OCI-M2 (cell line): Measurements from ENCODE around the gene VIPR2.

ENCODE experiments used
- DNase-seq: peaks from one replicate; lab custom pipeline; 2025; ENCODE audit not compliant: unreplicated experiment; lab: John Stamatoyannopoulos, UW

The VIPR2 gene

DNA sequence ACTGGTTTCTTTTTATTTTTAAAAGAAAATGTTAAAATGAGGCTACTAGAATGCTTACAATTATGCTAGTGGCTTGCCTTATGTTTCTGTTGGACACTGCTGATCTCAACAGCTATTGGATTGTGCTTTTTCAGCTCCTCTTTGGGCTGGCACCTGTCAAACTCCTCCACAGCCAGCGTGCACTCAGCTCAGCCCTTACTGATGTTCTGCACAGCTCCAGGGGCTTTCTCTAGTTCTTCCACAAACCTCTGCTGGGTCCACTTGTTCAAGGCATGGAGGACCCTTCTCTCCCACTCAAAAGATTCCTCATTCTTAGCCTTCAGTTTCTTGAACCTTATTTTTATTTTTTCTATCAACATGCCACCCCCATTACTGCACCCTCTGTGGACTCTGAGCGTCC lies 96.0 kb downstream of the VIPR2 start:
- DNase-seq = no peak

DNA sequence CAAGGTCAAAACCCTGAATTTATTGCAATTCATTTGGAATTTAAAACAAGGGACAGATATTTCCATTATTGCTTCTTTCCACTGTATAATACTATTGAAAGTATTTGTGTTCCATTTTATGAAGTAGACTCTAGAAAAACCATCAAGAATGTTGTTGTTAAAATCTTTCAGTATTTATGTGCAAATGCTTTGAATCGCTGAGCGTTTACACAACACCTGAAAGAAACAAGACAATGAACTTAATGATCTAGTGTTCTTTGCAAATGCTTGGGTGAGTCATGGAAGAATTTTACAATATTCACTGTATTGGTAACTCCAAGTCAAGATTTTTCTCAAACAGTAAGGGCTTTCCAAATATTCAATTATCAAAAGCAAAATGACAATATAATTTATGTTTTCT lies 97.1 kb downstream of the VIPR2 start:
- no peak for DNase-seq

DNA sequence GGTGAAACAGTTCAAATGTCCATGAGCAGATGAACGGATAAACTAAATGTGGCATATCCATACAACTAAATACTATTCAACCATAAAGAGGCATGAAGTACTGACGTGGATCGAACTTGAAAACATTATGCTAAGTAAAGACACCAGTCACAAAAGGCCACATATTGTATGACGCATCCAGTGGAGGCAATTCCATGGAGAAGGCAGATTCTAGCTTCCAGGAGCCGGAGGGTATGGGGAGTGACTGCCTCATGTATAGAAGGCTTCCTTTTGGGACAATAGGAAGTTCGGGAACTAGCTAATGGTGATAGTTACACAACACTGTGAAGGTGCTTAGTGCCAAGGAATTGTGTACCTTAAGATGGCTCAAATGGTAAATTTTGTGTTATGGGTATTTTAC lies 98.4 kb downstream of the VIPR2 start:
- no peak for DNase-seq

DNA sequence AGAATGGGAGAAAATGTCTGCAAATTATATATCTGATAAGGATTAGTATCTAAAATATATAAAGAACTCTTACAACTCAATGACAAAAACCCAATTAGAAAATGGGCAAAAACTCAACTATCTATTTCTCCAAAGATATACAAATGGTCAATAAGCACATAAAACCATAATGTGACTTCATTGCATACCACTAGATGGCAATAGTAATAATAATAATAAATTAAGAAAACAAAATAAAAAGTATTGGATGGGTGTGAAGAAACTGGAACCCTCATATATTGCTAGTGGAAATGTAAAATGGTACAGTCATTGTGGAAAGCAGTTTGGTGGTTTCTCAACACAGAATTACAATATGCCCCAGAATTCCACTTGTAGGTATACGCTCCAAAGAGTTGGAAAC lies 98.8 kb downstream of the VIPR2 start:
- no peak for DNase-seq

- DNase-seq = no peak
Measured at GRCh38 chr7:159042581-159043101, 102.0 kb downstream of the VIPR2 start.

GRCh38 chr7:159042103-159042502 lies 102.6 kb downstream of the VIPR2 start:
- no peak for DNase-seq

DNA sequence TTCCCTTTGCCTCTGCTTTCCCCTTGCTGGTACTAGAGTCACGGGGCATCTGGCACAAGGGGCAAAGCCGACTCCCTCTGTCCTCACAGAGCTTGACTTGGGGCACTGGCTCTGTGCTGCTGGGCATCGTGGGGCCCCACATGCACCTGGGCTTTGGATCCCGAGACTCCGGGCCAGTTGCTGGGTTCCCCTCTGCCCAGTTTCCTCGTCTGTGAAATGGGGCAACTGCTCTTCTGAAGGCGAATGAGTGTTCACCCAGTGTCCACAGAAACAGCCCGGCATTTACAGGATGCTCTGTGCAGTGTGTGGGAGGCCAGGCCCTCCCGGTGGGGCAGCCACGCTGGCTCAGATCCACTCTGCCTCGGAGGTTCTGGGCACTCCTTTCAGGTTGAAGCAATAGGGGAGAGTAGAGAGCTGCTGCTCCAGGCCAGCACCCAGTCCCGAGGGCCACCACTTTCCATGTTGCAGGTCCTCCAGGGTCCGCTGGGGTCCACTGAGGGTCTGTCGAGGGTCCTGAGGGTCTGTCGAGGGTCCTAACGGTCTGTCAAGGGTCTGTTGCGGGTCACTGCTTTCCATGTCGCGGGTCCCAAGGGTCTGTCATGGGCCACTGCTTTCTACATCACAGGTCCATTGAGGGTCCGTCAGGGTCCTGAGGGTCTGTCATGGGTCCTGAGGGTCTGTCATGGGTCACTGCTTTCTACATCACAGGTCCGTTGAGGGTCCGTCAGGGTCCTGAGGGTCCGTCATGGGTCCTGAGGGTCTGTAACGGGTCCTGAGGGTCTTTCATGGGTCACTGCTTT lies 103.6 kb downstream of the VIPR2 start:
- no peak for DNase-seq

GRCh38 chr7:159040146-159040545 lies 104.5 kb downstream of the VIPR2 start:
- no peak for DNase-seq

DNA sequence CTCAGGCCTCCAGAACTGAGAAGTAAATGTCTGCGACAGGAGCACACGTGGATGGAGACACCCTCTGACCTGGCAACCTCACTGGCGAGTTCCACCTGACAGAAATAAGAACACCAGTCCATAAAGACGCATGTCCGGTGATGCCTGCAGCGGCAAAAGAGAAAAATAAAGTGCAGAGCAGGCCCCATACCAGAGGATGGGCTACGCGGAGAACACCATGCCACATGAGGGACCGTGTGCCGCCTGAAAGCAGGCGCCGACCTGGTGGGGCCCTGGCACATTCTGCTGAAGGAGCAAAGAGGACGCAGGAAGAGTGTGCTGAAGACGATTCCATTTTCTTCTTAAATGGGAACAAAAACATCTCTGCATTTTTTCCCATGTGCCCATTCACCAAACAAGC lies 105.0 kb downstream of the VIPR2 start:
- no peak for DNase-seq

GRCh38 chr7:159038066-159038465 lies 106.6 kb downstream of the VIPR2 start:
- no peak for DNase-seq

DNA sequence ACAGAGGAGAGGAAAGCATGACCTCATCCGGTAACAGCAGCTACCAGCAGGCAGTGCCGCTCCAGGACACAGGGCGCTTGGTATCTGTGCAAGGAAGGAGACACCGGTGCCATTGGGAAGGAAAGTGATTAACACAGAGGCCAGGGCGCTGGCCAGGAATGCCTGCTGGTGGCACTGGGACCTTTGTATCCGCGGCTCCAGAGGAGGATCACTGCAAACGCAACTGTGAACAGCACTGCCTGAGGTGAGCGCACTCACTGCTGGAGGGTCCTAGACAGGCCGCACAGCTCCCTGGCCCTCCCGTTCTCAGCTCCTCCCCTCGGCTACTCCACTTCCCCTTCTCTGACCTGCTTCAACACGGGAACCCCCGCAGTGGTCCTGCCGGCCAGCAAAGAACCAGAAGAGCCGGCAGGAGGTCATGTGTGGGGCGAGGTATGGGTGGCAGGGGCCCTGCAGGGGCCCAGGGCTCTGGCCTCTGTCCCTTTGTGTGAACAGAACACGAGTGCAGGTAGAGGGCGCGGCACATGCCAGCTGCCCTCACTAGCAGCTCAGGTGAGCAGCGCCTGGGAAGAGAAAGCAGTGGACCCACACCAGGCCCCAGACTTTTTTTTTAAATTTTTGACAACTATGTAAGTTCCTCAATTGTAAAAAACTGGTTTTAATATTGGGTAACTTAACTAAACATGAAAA lies 107.6 kb downstream of the VIPR2 start:
- DNase-seq = no peak

DNA sequence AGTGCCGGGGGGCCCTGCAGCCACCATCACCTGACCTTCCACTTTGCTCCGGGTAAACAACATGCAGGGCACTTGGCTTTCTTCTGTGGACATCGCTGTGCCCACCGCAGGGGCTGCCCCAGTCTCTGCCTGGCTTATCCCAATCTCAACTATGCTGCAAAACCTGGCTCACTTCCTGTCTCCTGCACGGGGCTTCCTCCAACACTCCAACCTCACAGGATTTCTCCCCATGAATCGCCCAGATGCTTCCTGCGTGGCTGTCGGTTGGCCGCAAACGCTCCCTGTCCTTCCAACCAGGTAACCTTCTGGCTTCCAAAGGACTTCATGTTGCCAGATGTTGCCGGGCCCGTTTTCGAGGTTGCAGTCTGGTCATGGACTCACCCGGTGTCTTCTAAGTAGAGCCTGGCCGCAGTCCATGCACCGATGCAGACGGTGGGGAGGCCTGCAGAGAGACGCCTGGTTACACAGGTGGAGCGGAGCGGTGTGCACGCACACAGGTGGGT lies 109.0 kb downstream of the VIPR2 start:
- no peak for DNase-seq

GRCh38 chr7:159034988-159035387 lies 109.7 kb downstream of the VIPR2 start:
- no peak for DNase-seq

- no peak for DNase-seq
Measured at GRCh38 chr7:159034394-159034793, 110.3 kb downstream of the VIPR2 start.

DNA sequence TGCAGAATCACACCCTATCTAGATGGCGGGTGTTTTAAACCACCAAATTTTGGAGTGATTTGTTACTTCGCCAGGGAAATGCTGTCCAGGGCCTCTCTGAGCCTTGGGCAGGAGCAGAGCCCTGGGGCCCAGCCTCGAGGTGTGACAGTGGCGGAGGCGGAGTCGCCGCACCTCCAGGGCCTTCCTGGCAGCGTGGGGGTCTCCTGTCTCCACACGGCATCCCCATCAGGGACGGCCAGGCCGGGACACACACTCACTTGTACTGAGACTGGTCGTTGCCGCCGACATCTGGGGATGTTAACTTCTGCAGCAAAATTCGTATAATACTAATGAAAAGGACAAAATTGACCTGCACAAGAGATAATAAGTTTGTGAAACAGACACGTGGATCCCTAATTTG lies 110.7 kb downstream of the VIPR2 start:
- no peak for DNase-seq

- no peak for DNase-seq
Measured at GRCh38 chr7:159033473-159033825, 111.2 kb downstream of the VIPR2 start.

DNA sequence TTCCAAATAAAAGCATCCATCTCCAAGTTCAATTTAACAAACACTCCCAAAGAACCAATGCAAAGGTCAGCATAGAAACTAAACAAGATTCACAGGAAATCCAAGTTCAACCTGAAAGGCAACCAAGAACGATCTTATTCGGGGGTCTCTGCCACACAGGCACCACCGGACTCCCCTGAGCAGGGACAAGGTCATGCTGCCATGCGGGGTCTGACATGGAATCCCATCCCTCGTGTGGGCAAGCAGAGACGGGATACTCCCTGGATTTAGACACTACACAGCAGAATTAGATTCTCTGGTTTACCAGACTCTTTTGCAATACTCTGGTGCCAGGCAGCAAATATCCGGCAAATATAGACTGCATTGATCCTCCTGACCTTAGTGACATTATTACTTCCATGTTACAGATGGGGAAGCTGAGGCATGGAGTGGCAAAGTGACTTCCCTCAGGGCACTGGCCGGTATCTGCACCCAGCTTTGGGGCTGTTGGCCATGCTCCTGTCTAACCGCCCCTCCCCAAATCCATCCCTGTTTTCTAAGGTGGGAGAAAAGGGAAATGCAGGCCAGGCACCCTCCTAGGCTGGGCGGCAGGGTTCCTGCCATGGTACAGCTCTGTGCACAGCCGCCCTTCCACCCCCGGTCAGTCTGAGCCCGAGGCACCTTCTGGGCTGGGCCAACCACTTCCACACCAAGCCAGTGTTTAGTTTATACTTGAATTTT lies 111.8 kb downstream of the VIPR2 start:
- DNase-seq = no peak

DNA sequence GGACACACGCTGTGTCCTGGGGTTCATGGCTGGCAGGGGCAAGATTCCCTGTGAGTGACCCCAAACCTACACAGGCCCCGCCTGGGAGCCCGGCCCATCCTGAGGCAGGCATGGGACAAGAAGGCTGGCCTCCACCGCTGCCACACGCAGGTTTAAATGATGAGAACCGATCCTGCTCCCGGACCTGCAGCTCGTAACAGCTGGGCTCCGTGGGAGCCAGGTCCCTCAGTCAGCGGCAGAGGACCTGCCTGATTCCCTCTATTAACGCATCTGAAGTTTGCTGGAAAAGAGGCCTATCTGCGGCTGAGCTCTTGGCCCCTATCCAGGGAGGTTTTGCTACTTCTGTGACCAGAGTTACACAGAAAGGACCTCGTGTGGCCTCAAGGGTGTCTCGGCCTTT lies 112.3 kb downstream of the VIPR2 start:
- no peak for DNase-seq

GRCh38 chr7:159031750-159032149 lies 112.9 kb downstream of the VIPR2 start:
- no peak for DNase-seq

DNA sequence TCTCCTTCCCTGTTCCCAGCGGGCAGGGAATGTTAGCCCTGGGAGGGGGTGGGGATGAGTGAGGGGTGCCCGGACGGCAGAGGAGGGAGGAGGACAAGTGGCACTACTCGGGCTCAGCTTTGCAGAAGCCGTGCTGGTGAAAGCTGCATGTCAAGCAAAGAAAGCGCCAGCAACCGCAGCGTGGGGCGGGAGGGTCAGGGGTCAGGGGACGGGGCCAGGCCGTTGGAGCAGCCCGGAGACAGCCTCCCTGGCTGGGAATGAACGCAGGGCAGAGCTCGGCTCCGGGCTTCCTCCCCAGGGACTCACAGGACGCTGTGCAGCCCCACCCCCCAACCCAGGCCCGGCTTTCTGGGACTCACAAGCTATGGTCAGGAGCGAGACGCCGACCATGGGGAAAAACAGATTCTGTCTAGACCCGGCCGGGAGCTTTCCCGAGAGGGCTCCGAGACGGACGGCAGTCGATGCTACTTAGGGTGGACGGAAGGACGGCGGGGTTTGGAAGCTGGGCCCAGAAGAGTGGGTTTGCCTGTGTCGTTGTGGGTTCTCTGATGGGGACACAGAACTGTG lies 113.4 kb downstream of the VIPR2 start:
- no peak for DNase-seq

- DNase-seq = no peak
Measured at GRCh38 chr7:159030490-159031134, 114.1 kb downstream of the VIPR2 start.
